HepG2 (cell line): Measurements from ENCODE around the gene HRC. TPM values are rescaled to one million over a fixed set of nuclear protein-coding genes. Genes with fewer than 3 reads are reported as not detected.

Source experiments
- ARID5B ChIP-seq: IDR thresholded peaks from 2 replicates; pipeline ENCODE4 v1.4.0; 2020; ENCODE audit warnings: mild to moderate bottlenecking, missing genetic modification reagents
- ATF5 ChIP-seq: sonication (generic); formaldehyde crosslinking; IDR thresholded peaks from 2 replicates; pipeline ENCODE4 v1.4.0; 2020; ENCODE audit warnings: mild to moderate bottlenecking, low read depth, missing genetic modification reagents
- ATM ChIP-seq: fragments of 450-650 bp; IDR thresholded peaks from 2 replicates; pipeline ENCODE4 v1.7.1; 2017; ENCODE audit warnings: mild to moderate bottlenecking, borderline replicate concordance
- ERF ChIP-seq: IDR thresholded peaks from 2 replicates; pipeline ENCODE4 v1.6.1; 2018; ENCODE audit warnings: missing biosample characterization, missing genetic modification reagents
- GABPA ChIP-seq, 2 experiments: IDR thresholded peaks; 2 replicates each; pipeline ENCODE4 v1.6.1; 2011 to 2016; ENCODE audit warnings: low read depth in 2 of 2, low read length in 1 of 2, missing biosample characterization in 1 of 2, missing genetic modification characterization in 1 of 2
- HIVEP1 ChIP-seq: sonication (generic); formaldehyde crosslinking; IDR thresholded peaks from 2 replicates; pipeline ENCODE4 v1.4.0; 2020; ENCODE audit warnings: mild to moderate bottlenecking, missing genetic modification reagents
- HNF1B ChIP-seq: sonication (generic); formaldehyde crosslinking; IDR thresholded peaks from 2 replicates; pipeline ENCODE4 v1.5.1; 2020; ENCODE audit warnings: mild to moderate bottlenecking, moderate library complexity, missing genetic modification reagents
- MYC ChIP-seq: sonication (generic); formaldehyde crosslinking; IDR thresholded peaks from 2 replicates; pipeline ENCODE4 v1.9.0; 2021; ENCODE audit warnings: missing genetic modification reagents, borderline replicate concordance
- NRL ChIP-seq: sonication (generic); formaldehyde crosslinking; IDR thresholded peaks from 2 replicates; pipeline ENCODE4 v1.5.0; 2020; ENCODE audit warnings: missing genetic modification reagents, mild to moderate bottlenecking, moderate library complexity, borderline replicate concordance
- PAF1 ChIP-seq: IDR thresholded peaks from 2 replicates; pipeline ENCODE4 v1.6.1; 2016; ENCODE audit warnings: missing genetic modification reagents, missing compliant biosample characterization
- PAXIP1 ChIP-seq: sonication (generic); formaldehyde crosslinking; conservative IDR thresholded peaks from 2 replicates; pipeline ENCODE4 v1.4.0; 2020; ENCODE audit warnings: mild to moderate bottlenecking, missing genetic modification reagents, moderate library complexity
- ZBTB34 ChIP-seq: sonication (generic); formaldehyde crosslinking; IDR thresholded peaks from 2 replicates; pipeline ENCODE4 v1.8.0; 2022; ENCODE audit warnings: mild to moderate bottlenecking, missing genetic modification reagents
- ZFP82 ChIP-seq: sonication (generic); formaldehyde crosslinking; IDR thresholded peaks from 2 replicates; pipeline ENCODE4 v1.5.1; 2020; ENCODE audit warnings: mild to moderate bottlenecking, missing genetic modification reagents, borderline replicate concordance
- ZNF253 ChIP-seq: sonication (generic); formaldehyde crosslinking; IDR thresholded peaks from 2 replicates; pipeline ENCODE4 v1.8.0; 2022; ENCODE audit warnings: mild to moderate bottlenecking, missing genetic modification reagents, borderline replicate concordance
- ZNF549 ChIP-seq: sonication (generic); formaldehyde crosslinking; IDR thresholded peaks from 2 replicates; pipeline ENCODE4 v1.5.0; 2020; ENCODE audit warnings: missing genetic modification reagents
- ZNF616 ChIP-seq: sonication (generic); formaldehyde crosslinking; IDR thresholded peaks from 2 replicates; pipeline ENCODE4 v1.5.0; 2020; ENCODE audit warnings: low read depth, mild to moderate bottlenecking, missing genetic modification reagents
- polyA plus RNA-seq, 8 experiments: library from polyadenylated mRNA; depleted of rRNA in 3 of 8; stranded (reverse) in 7 of 8; unstranded in 1 of 8; fragments of >200 nt; fragmentation: Illumina TruSeq in 4 of 8; extraction: Trizol in 4 of 8; gene quantifications; 2 replicates each; pipeline versions ENCODE4 v1.2.1 to v1.2.3, GENCODE V29; 2011 to 2016; ENCODE audit warnings: low read depth in 4 of 8, missing spikeins in 1 of 8, mixed read lengths in 1 of 8; ENCODE audit not compliant: insufficient read depth in 1 of 8
- total RNA-seq, 5 experiments: library from RNA; depleted of rRNA; stranded (reverse); fragments of >200 nt; fragmentation: Illumina TruSeq; extraction: Trizol; gene quantifications; 2 replicates each; pipeline ENCODE4 v1.2.3, GENCODE V29; 2016; ENCODE audit warnings: low read depth in 1 of 5

The HRC gene
- total and polyA plus RNA-seq, 2 of the 13 experiments (the other 11 are each of a cell fraction or from before 2014, with no cell fraction given), result 3.6 to 15.4 TPM

GRCh38 chr19:49150106-49150943 is 4.9 kb downstream of the HRC start (continued):
- TF ChIP-seq ATF5 (CRISPR knock-in tag), result 0 out of 2 replicates have a peak, but pooled peaks have one; percentile 72
- TF ChIP-seq ZBTB34 (CRISPR knock-in tag), result no peak
- TF ChIP-seq ATM, result no peak
- TF ChIP-seq HIVEP1 (CRISPR knock-in tag), result peak; percentile 52
- TF ChIP-seq ZNF253, result peak; percentile 61; the same call in 1 of the 2 replicates
- peak; percentile 77; the same call in 1 of the 2 replicates for TF ChIP-seq ZFP82 (CRISPR knock-in tag)
- peak; percentile 76 for TF ChIP-seq PAXIP1 (CRISPR knock-in tag)
- peak; percentile 71; the same call in 1 of the 2 replicates for TF ChIP-seq HNF1B (CRISPR knock-in tag)
- no peak for TF ChIP-seq PAF1 (CRISPR knock-in tag)
- peak; percentile 71 for TF ChIP-seq MYC (CRISPR knock-in tag)
- no peak; the same call in 1 of the 2 replicates for TF ChIP-seq ARID5B (CRISPR knock-in tag)
- peak; percentile 60; the same call in 1 of the 2 replicates for TF ChIP-seq ZNF616
- peak; percentile 92 for TF ChIP-seq NRL (CRISPR knock-in tag)
- TF ChIP-seq GABPA (IDR thresholded peaks at IDR 0.05; ENCODE audit: low read depth, low read length), result no peak
- peak; percentile 51 for TF ChIP-seq GABPA (CRISPR knock-in tag; IDR thresholded peaks at IDR 0.05; ENCODE audit: low read depth)
- peak; percentile 20; the same call in 1 of the 2 replicates for TF ChIP-seq ERF (CRISPR knock-in tag)
- no peak for TF ChIP-seq ZNF549 (CRISPR knock-in tag)
